HepG2 (cell line): ENCODE results near the gene IRF4. TPM values are rescaled to one million over a fixed set of nuclear protein-coding genes. Genes with fewer than 3 reads are reported as not detected.

Source experiments
- CREM ChIP-seq, 2 experiments: sonication (generic) in 1 of 2; formaldehyde crosslinking in 1 of 2; IDR thresholded peaks; 2 replicates each; pipeline versions ENCODE4 v1.4.0 to v1.6.1; 2016 to 2020; ENCODE audit warnings: antibody characterized with exemption in 1 of 2, mild to moderate bottlenecking in 1 of 2, missing genetic modification reagents in 1 of 2
- DNMT1 ChIP-seq: sonication (generic); formaldehyde crosslinking; IDR thresholded peaks from 2 replicates; pipeline ENCODE4 v1.5.1; 2020; ENCODE audit warnings: mild to moderate bottlenecking, missing genetic modification reagents
- EEA1 ChIP-seq: sonication (generic); formaldehyde crosslinking; IDR thresholded peaks from 2 replicates; pipeline ENCODE4 v1.5.1; 2020; ENCODE audit warnings: mild to moderate bottlenecking, missing genetic modification reagents, borderline replicate concordance
- ETV6 ChIP-seq: sonication (generic); formaldehyde crosslinking; conservative IDR thresholded peaks from 2 replicates; pipeline ENCODE4 v1.4.0; 2020; ENCODE audit warnings: missing genetic modification reagents
- FOXO4 ChIP-seq: sonication (generic); formaldehyde crosslinking; conservative IDR thresholded peaks from 2 replicates; pipeline ENCODE4 v1.8.1; 2023; ENCODE audit warnings: missing genetic modification reagents
- GABPA ChIP-seq, 2 experiments: IDR thresholded peaks; 2 replicates each; pipeline ENCODE4 v1.6.1; 2011 to 2016; ENCODE audit warnings: low read depth in 2 of 2, low read length in 1 of 2, missing biosample characterization in 1 of 2, missing genetic modification characterization in 1 of 2
- GMEB1 ChIP-seq: sonication (generic); formaldehyde crosslinking; IDR thresholded peaks from 2 replicates; pipeline ENCODE4 v1.5.1; 2020; ENCODE audit warnings: missing genetic modification reagents, mild to moderate bottlenecking, borderline replicate concordance
- HNRNPH1 ChIP-seq: fragments of 200-400 bp; formaldehyde crosslinking; optimal IDR thresholded peaks from 2 replicates; pipeline ENCODE3; 2017; ENCODE audit warnings: mild to moderate bottlenecking, low read depth, low read length
- JUN ChIP-seq: sonication (generic); formaldehyde crosslinking; IDR thresholded peaks from 2 replicates; pipeline ENCODE4 v1.4.0; 2020; ENCODE audit warnings: mild to moderate bottlenecking, missing genetic modification reagents
- KDM6A ChIP-seq: IDR thresholded peaks from 2 replicates; pipeline ENCODE4 v1.6.1; 2016; ENCODE audit warnings: low read depth
- NR3C1 ChIP-seq: sonication (generic); formaldehyde crosslinking; IDR thresholded peaks from 2 replicates; pipeline ENCODE4 v1.4.0; 2020; ENCODE audit warnings: missing genetic modification reagents
- PCBP1 ChIP-seq: fragments of 200-400 bp; formaldehyde crosslinking; IDR thresholded peaks from 2 replicates; pipeline ENCODE4 v1.6.1; 2017; ENCODE audit warnings: mild to moderate bottlenecking, low read depth, low read length, borderline replicate concordance
- RFX5 ChIP-seq: IDR thresholded peaks from 2 replicates; pipeline ENCODE4 v1.6.1; 2011; ENCODE audit warnings: low read depth, low read length, improper control_type of control experiment
- ZBTB10 ChIP-seq: sonication (generic); formaldehyde crosslinking; IDR thresholded peaks from 2 replicates; pipeline ENCODE4 v1.4.0; 2020; ENCODE audit warnings: missing genetic modification reagents, borderline replicate concordance
- ZNF251 ChIP-seq: sonication (generic); formaldehyde crosslinking; IDR thresholded peaks from 2 replicates; pipeline ENCODE4 v1.9.0; 2021; ENCODE audit warnings: mild to moderate bottlenecking, missing genetic modification reagents
- ZNF354B ChIP-seq: sonication (generic); formaldehyde crosslinking; IDR thresholded peaks from 2 replicates; pipeline ENCODE4 v1.8.0; 2022; ENCODE audit warnings: mild to moderate bottlenecking, missing genetic modification reagents
- ZNF362 ChIP-seq: sonication (generic); formaldehyde crosslinking; IDR thresholded peaks from 2 replicates; pipeline ENCODE4 v1.4.0; 2020; ENCODE audit warnings: missing genetic modification reagents, mild to moderate bottlenecking, borderline replicate concordance
- ZNF546 ChIP-seq: sonication (generic); formaldehyde crosslinking; conservative IDR thresholded peaks from 2 replicates; pipeline ENCODE4 v1.8.1; 2023; ENCODE audit warnings: mild to moderate bottlenecking, missing genetic modification reagents
- ZNF607 ChIP-seq: sonication (generic); formaldehyde crosslinking; IDR thresholded peaks from 2 replicates; pipeline ENCODE4 v1.5.1; 2020; ENCODE audit warnings: missing genetic modification reagents, mild to moderate bottlenecking, borderline replicate concordance
- ZNF749 ChIP-seq: sonication (generic); formaldehyde crosslinking; IDR thresholded peaks from 2 replicates; pipeline ENCODE4 v1.8.0; 2022; ENCODE audit warnings: mild to moderate bottlenecking, missing genetic modification reagents, moderate library complexity, borderline replicate concordance
- ZNF816 ChIP-seq: sonication (generic); formaldehyde crosslinking; IDR thresholded peaks from 2 replicates; pipeline ENCODE4 v1.8.0; 2022; ENCODE audit warnings: missing genetic modification reagents, mild to moderate bottlenecking, borderline replicate concordance
- polyA plus RNA-seq, 8 experiments: library from polyadenylated mRNA; depleted of rRNA in 3 of 8; stranded (reverse) in 7 of 8; unstranded in 1 of 8; fragments of >200 nt; fragmentation: Illumina TruSeq in 4 of 8; extraction: Trizol in 4 of 8; gene quantifications; 2 replicates each; pipeline versions ENCODE4 v1.2.1 to v1.2.3, GENCODE V29; 2011 to 2016; ENCODE audit warnings: low read depth in 4 of 8, missing spikeins in 1 of 8, mixed read lengths in 1 of 8; ENCODE audit not compliant: insufficient read depth in 1 of 8
- total RNA-seq, 5 experiments: library from RNA; depleted of rRNA; stranded (reverse); fragments of >200 nt; fragmentation: Illumina TruSeq; extraction: Trizol; gene quantifications; 2 replicates each; pipeline ENCODE4 v1.2.3, GENCODE V29; 2016; ENCODE audit warnings: low read depth in 1 of 5
- TF ChIP-seq, protein P1 (sequence below): sonication (generic); formaldehyde crosslinking; IDR thresholded peaks from 2 replicates; pipeline ENCODE4 v1.8.0; 2022; ENCODE audit warnings: mild to moderate bottlenecking, missing genetic modification reagents, moderate library complexity

Gene IRF4
- total and polyA plus RNA-seq, 2 of the 13 experiments (the other 11 are each of a cell fraction or from before 2014, with no cell fraction given), result 0.07 to 0.09 TPM

DNA sequence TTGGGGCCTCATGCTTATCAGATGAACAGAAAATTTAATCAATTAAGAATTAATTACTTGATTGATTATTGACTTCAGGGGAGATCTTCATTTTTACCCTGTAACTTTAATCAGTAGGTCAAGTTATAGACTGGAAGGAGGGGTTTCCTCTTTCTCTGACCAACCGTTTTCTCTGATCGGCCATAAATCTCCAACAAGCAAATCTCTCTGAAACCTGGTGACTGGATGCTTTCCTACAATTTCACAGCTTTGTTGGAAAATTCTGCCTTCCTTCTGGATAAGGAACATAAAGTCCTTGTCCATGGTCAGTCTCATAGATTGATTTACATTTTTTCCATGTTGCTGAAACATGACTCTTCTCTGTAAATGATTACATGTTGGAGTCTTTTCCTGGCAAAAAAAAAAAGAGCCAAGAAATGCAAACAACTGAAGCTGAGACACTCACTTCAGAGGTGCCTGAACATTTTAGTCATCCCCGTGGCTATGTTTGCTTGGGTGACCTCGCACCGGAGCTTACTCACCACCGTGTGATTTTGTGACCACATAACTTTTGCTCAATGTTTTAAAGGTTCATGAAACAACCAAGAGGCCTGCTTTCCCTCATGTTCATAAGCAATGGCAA lies 31.0 kb downstream of the IRF4 start (continued):
- TF ChIP-seq GMEB1 (CRISPR knock-in tag) (no peak), ZNF607 (CRISPR knock-in tag) (no peak), RFX5 (no peak), FOXO4 (CRISPR knock-in tag) (no peak), ZNF251 (no peak), ZNF362 (CRISPR knock-in tag) (peak; percentile 89), KDM6A (CRISPR knock-in tag) (peak; percentile 27; the same call in 1 of the 2 replicates), ZNF546 (CRISPR knock-in tag) (no peak), ZNF354B (CRISPR knock-in tag) (no peak), ETV6 (no peak), ZNF749 (CRISPR knock-in tag) (no peak), JUN (CRISPR knock-in tag) (no peak), CREM (IDR thresholded peaks at IDR 0.05) (peak; percentile 57), CREM (CRISPR knock-in tag; IDR thresholded peaks at IDR 0.05) (no peak), GABPA (IDR thresholded peaks at IDR 0.05; ENCODE audit: low read depth, low read length) (no peak), GABPA (CRISPR knock-in tag; IDR thresholded peaks at IDR 0.05; ENCODE audit: low read depth) (peak; percentile 31; the same call in 1 of the 2 replicates), DNMT1 (CRISPR knock-in tag) (no peak), ZBTB10 (CRISPR knock-in tag) (no peak), PCBP1 (no peak), ZNF816 (CRISPR knock-in tag) (no peak), HNRNPH1 (no peak), EEA1 (CRISPR knock-in tag) (no peak), NR3C1 (CRISPR knock-in tag) (no peak)
- TF ChIP-seq, protein P1, sequence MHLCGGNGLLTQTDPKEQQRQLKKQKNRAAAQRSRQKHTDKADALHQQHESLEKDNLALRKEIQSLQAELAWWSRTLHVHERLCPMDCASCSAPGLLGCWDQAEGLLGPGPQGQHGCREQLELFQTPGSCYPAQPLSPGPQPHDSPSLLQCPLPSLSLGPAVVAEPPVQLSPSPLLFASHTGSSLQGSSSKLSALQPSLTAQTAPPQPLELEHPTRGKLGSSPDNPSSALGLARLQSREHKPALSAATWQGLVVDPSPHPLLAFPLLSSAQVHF, result no peak
